Measurements from ENCODE around the gene PLEKHA7.

- no peak for TF ChIP-seq CTCF (IDR thresholded peaks at IDR 0.05)
- no peak for TF ChIP-seq CREB1 (CRISPR knock-in tag; IDR thresholded peaks at IDR 0.05)
- no peak for TF ChIP-seq TCF7 (CRISPR knock-in tag; IDR thresholded peaks at IDR 0.05; ENCODE audit: low read depth)
- no peak for TF ChIP-seq NR3C1 (CRISPR knock-in tag; conservative IDR thresholded peaks at IDR 0.05; ENCODE audit: low read depth)
- TF ChIP-seq, protein P1, sequence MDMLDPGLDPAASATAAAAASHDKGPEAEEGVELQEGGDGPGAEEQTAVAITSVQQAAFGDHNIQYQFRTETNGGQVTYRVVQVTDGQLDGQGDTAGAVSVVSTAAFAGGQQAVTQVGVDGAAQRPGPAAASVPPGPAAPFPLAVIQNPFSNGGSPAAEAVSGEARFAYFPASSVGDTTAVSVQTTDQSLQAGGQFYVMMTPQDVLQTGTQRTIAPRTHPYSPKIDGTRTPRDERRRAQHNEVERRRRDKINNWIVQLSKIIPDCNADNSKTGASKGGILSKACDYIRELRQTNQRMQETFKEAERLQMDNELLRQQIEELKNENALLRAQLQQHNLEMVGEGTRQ (CRISPR knock-in tag; IDR thresholded peaks at IDR 0.05) = no peak
- no peak for TF ChIP-seq ZNF219 (CRISPR knock-in tag; IDR thresholded peaks at IDR 0.05; ENCODE audit: borderline replicate concordance)
- TF ChIP-seq, protein P2, sequence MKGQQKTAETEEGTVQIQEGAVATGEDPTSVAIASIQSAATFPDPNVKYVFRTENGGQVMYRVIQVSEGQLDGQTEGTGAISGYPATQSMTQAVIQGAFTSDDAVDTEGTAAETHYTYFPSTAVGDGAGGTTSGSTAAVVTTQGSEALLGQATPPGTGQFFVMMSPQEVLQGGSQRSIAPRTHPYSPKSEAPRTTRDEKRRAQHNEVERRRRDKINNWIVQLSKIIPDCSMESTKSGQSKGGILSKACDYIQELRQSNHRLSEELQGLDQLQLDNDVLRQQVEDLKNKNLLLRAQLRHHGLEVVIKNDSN (CRISPR knock-in tag; IDR thresholded peaks at IDR 0.05) = no peak
- TF ChIP-seq, protein P3, sequence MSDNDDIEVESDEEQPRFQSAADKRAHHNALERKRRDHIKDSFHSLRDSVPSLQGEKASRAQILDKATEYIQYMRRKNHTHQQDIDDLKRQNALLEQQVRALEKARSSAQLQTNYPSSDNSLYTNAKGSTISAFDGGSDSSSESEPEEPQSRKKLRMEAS (CRISPR knock-in tag; IDR thresholded peaks at IDR 0.05) = no peak
- TF ChIP-seq ELF4 (CRISPR knock-in tag; IDR thresholded peaks at IDR 0.05; ENCODE audit: low read depth) = no peak
- no peak for TF ChIP-seq IRF2 (CRISPR knock-in tag; IDR thresholded peaks at IDR 0.05; ENCODE audit: borderline replicate concordance, low read depth)
These were observed 208.3 kb downstream of the PLEKHA7 start for GRCh38 chr11:16805938-16806337.

Data from WTC11 (cell line).